GM19395 (cell line): ENCODE measurements around the gene TMEM86B.
"Not testable (repeated sequence)": the region's sequence is repeated elsewhere in the genome, so short reads cannot be mapped to it uniquely, and the experiment has no call there.

Source experiments
- ATAC-seq: cut with Tn5 transposase; IDR thresholded peaks from one replicate; pipeline ENCODE4 v1.9.1; 2021; ENCODE audit warnings: mild to moderate bottlenecking, moderate library complexity; ENCODE audit not compliant: unreplicated experiment

The TMEM86B gene

GRCh38 chr19:55224038-55224665, 4.4 kb downstream of the TMEM86B start:
- ATAC-seq = no peak

- ATAC-seq = no peak
Measured at GRCh38 chr19:55223291-55224037, 5.1 kb downstream of the TMEM86B start.

DNA sequence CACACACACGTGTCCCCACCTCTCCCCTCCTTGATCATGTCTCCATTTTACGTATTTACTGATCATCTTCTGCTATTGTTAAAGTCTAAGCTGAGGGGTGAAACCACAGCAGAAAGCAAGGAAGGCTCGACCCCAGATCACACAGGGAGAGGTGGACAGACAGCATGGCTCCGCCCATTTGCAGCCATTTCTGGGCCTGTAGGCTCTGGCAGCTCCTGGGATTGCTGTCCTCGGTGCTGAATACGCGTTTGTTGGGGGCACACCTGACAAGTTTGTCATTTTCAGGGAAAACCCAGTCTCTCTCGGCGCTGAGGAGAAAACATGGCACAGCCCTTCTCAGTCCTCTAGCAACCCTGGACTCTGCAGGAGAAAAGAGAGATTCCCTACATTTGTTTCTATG, 8.0 kb downstream of the TMEM86B start:
- no peak for ATAC-seq

GRCh38 chr19:55216461-55217198, 11.9 kb downstream of the TMEM86B start:
- no peak for ATAC-seq

GRCh38 chr19:55213547-55213946, 15.0 kb downstream of the TMEM86B start:
- no peak for ATAC-seq

DNA sequence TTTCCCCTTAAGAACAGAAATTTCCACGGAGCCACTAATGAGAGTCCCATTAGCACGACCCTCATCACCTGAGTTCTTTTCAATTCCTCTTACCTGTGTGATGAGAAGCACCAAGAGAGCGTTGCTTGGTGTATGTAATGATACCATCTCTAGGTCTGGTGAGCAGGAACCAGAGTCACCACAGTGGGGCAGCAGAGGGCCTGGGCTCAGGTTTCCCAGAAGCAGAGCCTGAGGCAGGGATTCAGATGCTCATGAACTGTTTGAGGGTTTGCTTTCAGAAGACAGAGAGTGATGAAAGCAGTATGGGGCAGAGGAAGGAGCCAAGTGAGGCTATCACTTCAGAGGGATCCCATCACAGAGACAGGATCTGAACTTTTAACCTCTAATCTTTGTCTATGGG, 16.1 kb downstream of the TMEM86B start:
- no peak for ATAC-seq

GRCh38 chr19:55209693-55210472, 18.7 kb downstream of the TMEM86B start:
- ATAC-seq = no peak

DNA sequence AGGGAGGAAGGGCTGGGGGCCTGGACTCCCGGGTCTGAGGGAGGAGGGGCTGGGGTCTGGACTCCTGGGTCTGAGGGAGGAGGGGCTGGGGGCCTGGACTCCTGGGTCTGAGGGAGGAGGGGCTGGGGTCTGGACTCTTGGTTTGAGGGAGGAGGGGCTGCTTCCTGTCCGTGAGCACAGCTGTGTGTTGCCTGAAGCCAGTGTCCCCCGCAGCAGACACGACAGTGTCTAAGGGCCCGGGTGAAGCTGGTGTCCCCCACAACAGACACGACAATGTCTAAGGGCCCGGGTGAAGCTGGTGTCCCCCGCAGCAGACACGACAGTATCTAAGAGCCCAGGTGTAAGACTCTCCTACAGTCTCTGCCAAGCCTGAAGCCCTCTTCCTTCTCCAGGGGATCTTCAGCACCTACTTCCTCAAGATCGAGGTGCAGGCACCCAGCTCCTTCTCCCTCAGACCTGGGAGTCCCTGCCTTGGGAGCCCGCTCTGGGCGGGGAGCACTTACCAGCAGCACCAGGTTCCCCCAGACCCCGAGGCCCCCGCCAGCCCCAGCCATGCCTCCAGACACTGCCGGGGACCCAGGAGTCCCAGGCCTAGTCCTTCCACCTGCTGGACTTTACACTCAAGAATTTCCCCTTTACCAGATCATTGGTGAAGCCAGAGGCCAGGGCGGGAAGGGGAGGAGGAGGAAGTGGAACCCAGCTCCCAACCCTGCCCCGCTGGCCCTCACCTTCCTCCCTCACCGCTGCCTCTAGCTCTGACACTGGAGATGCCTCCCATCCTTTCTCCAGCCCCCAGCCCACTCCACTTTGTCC, 19.5 kb downstream of the TMEM86B start, which contains the start of gene PTPRH:
Gene PTPRH (minus strand): TSS at position 622 of the 813 bp plus-strand sequence. CDS start 68 bp downstream, at position 554.
- no peak for ATAC-seq

- ATAC-seq = no peak
Measured at GRCh38 chr19:55206664-55207500, 21.7 kb downstream of the TMEM86B start.

- ATAC-seq = not testable (repeated sequence)
Measured at GRCh38 chr19:55202199-55202598, 26.4 kb downstream of the TMEM86B start.

GRCh38 chr19:55199620-55200204, 28.9 kb downstream of the TMEM86B start:
- no peak for ATAC-seq

DNA sequence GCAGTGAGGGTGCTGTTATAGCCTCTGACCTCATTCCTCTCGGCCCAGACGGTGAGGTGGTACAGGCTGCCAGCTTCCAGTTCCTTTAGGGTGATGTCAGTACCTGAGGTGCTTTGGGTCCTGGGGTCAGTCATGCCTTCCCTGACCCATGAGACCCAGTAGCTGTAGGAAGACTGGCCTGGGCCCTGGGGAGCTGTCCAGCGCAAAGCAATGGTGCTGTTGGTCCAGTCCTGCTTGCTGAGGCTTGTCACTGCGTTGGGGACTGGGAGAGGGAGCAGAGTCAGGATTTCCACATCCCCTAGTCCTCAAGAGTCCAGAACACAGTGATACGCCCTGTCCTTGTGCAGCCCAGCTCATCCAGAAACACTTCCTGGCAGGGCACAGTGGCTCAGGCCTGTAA, 29.9 kb downstream of the TMEM86B start:
- ATAC-seq = no peak

- no peak for ATAC-seq
Measured at GRCh38 chr19:55197528-55197927, 31.0 kb downstream of the TMEM86B start.

GRCh38 chr19:55196803-55197202, 31.8 kb downstream of the TMEM86B start:
- no peak for ATAC-seq

DNA sequence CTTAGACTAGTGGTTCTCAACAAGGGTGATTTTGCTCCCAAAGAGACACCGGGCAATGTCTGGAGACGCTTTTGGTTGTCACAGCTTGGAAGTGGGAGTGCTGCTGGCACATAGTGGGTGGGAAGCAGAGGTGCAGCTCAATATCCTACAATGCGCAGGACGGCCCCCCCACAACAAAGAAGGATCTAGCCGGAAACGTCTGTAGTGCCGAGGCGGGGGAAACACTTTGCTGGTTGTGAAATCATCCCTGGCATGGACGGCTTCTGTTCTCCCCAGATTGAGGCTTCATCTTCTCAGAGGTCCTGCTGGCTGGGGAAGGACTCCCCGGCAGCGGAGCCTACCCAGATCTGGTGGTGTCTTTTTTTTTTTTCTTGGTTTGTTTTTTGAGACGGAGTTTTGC, 35.1 kb downstream of the TMEM86B start:
- ATAC-seq = no peak

- ATAC-seq = no peak
Measured at GRCh38 chr19:55189403-55189835, 39.1 kb downstream of the TMEM86B start.

GRCh38 chr19:55188625-55189024, 39.9 kb downstream of the TMEM86B start:
- ATAC-seq = no peak

- no peak for ATAC-seq
Measured at GRCh38 chr19:55186080-55186479, 42.5 kb downstream of the TMEM86B start.

DNA sequence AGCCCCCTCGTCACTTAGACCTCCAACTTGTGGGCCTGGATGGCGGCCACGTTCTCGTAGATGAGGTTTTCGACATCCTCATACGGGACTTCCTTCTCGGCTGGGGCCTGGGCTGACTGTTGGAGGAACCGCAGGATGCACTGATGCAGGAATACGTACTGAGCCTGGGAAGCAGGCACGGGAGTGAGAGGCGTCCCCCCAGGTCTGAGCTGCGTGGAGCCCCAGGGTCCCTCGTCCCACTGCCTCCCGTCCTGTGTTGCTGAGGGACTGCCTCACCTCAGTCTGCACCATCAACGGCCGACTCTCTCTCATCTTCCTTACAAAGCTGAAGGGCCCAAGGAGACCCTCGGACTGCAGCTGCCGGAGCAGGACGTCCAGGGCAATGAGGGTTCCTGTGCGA, 46.8 kb downstream of the TMEM86B start:
- no peak for ATAC-seq
